Dermis blood vessel endothelial cell (primary cell): Measurements from ENCODE around the gene SYT5. TPM values are rescaled to one million over a fixed set of nuclear protein-coding genes. Genes with fewer than 3 reads are reported as not detected.

ENCODE experiments used
- DNase-seq: peaks from one replicate; pipeline ENCODE4 v3.0.0; 2010
- total RNA-seq: library from RNA; depleted of rRNA; stranded (reverse); fragments of >200 nt; gene quantifications from 2 replicates; pipeline ENCODE4 v1.2.3, GENCODE V29; 2014

SYT5 gene
- total RNA-seq, 1 donor from 2014 or later, result not detected

DNA sequence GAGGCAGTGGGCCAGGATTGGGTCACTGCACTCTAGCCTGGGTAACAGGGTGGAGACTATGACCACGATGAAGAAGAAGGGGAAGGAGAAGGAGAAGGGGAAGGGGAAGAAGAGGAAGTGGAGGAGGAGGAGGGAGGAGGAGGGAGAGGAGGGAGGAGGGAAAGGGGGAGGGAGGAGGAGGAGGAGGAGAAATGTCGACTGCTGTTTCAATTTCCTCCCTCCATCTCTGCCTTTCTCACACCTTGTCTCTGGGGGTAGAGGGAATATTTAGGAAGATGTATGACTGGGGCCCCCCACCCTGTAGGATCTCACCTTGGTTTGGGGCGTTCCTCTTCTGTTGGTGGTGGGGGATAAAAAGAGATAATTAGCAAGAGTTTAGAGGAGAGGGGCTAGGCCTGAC, 34.9 kb downstream of the SYT5 start:
- DNase-seq, result no peak

DNA sequence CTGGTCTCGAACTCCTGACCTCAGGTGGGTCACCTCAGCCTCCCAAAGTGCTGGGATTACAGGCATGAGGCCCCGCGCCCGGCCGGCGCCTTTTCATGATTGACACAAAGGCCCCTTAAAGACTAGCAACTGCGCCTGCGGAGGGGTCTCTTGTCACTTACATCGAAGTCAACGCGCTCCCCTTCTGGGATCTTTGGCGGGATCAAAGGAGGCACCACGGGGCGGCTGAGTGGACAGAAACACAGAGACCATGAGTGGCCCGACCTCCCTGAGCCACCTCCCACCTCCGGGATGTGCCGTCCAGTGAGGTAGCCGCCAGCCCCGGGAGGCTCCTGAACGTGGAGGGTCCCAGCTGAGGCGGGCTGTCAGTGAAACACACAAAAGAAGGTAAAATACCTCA, 38.4 kb downstream of the SYT5 start:
- no peak for DNase-seq

DNA sequence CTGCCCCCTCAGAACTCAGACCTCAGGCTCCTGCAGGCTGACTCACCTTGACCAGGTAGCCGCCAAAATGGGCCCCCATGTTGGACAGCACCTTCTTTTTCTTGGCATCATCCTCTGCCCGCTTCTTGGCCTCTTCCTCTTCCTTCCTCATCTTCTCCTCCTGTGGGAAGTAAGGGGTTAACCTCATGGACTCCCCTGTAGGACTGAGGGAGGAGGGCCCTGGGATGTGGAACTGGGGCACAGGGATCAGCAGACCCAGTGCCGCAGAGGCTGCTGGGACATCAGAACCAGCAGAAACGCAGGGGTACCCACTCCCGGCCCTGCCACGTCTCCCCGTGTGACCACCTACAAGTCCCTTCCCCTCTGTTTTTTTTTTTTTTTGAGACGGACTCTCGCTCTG, 42.2 kb downstream of the SYT5 start:
- DNase-seq, result no peak

DNA sequence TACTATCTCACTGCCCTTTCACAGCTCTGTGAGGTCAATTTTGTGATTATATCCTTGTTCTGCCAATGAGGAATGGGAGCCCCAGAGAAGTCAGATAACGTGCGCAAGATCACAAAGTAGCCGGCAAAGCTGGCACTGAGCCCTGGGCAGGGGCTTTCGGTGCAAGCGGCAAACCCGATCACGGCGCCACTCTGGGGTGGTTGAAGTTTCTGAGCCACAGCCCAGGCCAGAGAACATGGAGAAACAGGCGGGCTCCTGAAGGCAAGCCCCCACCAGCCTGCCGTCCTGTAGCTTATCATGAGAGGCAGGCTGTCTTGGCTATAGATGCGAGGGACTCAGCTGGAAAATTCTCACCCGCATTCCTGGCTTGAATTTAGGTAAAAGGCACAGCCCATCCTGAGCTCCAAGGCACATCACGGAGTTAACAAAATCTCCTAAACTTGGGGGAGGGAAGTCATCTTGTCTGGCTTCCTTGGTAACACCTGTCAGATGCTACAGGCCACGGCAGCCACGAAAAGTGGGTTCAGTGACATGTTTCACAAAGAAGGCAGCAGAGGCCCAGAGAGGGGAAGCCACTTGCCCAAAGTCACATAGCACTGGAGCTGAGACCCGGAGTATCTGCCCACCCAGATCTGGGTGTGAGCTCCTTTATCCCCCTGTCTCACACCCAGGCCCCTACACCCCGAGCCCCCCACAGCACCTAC, 43.5 kb downstream of the SYT5 start:
- no peak for DNase-seq

DNA sequence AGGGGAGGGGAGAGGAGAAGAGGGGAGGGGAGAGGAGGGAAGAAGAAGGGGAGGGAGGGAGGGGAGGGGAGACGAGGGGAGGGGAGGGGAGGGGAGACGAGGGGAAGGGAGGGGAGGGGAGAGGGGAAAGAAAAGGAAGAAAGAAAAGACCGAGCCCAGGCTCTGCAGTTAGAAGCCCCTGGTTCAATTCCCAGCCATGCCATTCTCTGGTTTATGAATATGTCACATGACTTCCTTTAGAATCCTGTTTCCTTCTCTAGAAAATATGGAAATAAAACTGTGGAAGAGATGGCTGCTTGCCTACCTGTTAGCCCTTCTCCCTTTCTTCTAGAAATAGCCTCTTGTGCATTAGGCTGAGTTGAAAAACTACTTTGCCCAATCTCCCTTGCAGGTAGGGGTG, 45.4 kb downstream of the SYT5 start:
- no peak for DNase-seq

DNA sequence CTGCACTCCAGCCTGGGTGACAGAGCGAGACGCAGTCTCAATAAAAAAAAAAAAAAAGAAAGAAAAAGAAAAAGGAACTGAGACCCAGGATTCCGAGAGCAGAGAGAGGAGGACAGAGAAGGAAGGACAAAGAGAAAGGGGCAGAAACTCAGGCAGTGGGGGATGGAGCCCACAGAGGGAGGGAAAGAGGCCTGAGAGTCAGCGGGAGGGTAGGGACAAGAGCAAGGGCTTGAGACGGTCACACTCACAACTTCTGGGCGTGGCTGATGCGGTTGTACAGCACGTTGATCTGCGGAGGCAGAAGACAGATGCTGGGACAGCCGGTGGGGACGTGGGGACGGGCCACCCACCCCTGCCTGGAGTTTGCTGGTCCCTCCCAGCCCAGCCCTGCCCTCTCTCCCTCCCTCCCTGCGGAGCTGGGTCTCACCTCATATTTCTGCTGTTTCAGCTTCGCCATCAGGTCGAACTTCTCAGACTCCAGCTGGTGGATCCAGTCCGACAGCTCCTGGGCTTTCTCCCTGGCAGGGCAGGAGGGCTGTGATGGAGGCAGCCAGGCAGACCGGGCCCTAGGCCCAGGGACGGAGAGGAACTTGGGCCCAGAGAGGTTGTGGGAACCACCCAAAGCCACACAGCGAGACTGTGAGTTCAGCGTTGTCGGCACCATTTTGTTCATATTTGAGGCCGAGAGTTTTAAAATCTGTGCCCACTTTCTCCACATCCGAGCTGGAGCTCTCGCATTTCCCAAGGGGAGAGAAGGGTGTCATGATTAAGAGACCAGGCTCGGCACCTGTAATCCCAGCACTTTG, 46.2 kb downstream of the SYT5 start:
- no peak for DNase-seq

DNA sequence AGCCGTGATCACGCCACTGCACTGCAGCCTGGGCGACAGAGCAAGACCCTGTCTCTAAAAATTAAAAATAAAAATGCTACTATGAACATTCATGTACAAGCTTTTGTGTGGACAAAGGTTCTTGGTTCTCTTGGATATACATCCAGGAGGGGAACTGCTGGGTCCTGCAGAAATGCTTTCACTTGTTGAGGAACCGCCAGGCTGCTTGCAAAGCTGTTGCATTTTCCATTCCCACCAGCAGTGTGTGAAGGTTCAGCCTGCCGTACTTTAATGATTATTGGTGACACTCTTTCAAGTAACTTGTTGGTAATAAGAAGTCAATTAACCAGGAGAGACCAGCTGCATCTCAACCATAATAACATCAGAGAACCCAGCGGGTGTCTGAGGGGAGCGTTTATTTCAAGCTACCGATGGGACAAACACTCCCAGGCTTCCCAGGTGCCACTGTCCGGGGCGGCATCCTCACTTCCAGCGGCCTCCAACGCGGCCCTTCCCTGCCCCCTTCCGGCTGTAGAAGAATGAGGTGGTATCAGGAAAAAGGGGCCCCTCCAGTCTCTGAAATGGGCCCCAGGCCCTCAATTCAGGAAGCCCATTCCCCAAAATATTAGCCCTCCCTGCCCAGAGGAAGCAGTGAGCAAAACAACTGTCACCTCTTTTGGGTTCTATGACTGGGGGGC, 47.5 kb downstream of the SYT5 start:
- DNase-seq, result peak; percentile 29

DNA sequence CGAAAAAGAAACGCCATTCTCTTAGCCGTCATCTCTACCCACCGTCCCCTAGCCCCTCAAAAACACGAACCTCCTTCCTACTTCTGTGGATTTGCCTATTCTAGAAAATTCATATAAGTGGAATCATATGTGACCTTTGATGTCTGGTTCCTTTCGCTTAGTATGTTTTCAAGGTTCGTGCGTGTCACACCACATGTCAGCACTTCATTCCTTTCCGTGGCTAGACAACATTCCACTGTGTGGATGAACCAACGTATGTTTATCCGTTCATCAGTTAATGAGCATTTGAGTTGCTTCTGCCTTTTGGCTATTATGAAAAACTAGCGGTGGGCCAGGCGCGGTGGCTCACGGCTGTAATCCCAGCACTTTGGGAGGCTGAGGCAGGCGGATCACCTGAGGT, 48.7 kb downstream of the SYT5 start:
- DNase-seq, result no peak

Other genes starting within 250 kb of the SYT5 start
- gene NLRP7, start 232.8 kb downstream of the SYT5 start, total RNA-seq, result under 0.01 TPM in 1 of 2 replicates, not detected in the other
- gene NLRP2, start 213.9 kb downstream of the SYT5 start, total RNA-seq, result 7.3 and 9.9 TPM in 2 replicates
- gene GP6, start 142.0 kb downstream of the SYT5 start, total RNA-seq, result not detected in 2 replicates
- gene RDH13, start 117.1 kb downstream of the SYT5 start, total RNA-seq, result 18.4 and 20.8 TPM in 2 replicates
- gene EPS8L1, start 104.4 kb downstream of the SYT5 start, total RNA-seq, result 12.6 and 15.6 TPM in 2 replicates
- 37.4 and 40.3 TPM in 2 replicates for gene PPP1R12C, start 62.7 kb downstream of the SYT5 start, total RNA-seq
- gene TNNT1, start 31.1 kb downstream of the SYT5 start, total RNA-seq, result 0.60 and 1.7 TPM in 2 replicates
- gene TNNI3, start 22.6 kb downstream of the SYT5 start, total RNA-seq, result not detected in 2 replicates
- gene DNAAF3, start 13.7 kb downstream of the SYT5 start, total RNA-seq, result 0.34 and 0.42 TPM in 2 replicates
- 0.17 and 0.19 TPM in 2 replicates for gene PTPRH, start 29.2 kb upstream of the SYT5 start, total RNA-seq
- gene TMEM86B, start 48.5 kb upstream of the SYT5 start, total RNA-seq, result 1.0 and 1.1 TPM in 2 replicates
- 23.8 and 54.5 TPM in 2 replicates for gene PPP6R1, start 78.7 kb upstream of the SYT5 start, total RNA-seq
- 23.5 and 41.4 TPM in 2 replicates for gene HSPBP1, start 99.8 kb upstream of the SYT5 start, total RNA-seq
- 0.79 and 2.2 TPM in 2 replicates for gene BRSK1, start 103.7 kb upstream of the SYT5 start, total RNA-seq
- gene TMEM150B, start 145.1 kb upstream of the SYT5 start, total RNA-seq, result not detected in 2 replicates
- 6.1 and 6.7 TPM in 2 replicates for gene KMT5C, start 159.6 kb upstream of the SYT5 start, total RNA-seq
- gene COX6B2, start 174.4 kb upstream of the SYT5 start, total RNA-seq, result not detected in 2 replicates
- not detected in 2 replicates for gene GARIN5B, start 183.0 kb upstream of the SYT5 start, total RNA-seq
- gene IL11, start 190.2 kb upstream of the SYT5 start, total RNA-seq, result 0.17 TPM in 1 of 2 replicates, not detected in the other
- not detected in 2 replicates for gene TMEM190, start 196.5 kb upstream of the SYT5 start, total RNA-seq
- gene TMEM238, start 204.0 kb upstream of the SYT5 start, total RNA-seq, result 0.34 and 1.0 TPM in 2 replicates
- 257 and 280 TPM in 2 replicates for gene RPL28, start 205.6 kb upstream of the SYT5 start, total RNA-seq
- 47.8 and 96.0 TPM in 2 replicates for gene UBE2S, start 227.5 kb upstream of the SYT5 start, total RNA-seq